ENCODE data around the gene CATSPERD. TPM values are rescaled to one million over a fixed set of nuclear protein-coding genes. Genes with fewer than 3 reads are reported as not detected.

Gene CATSPERD
- total and polyA plus RNA-seq, 9 of the 15 experiments (the other 6 are each of a cell fraction or from before 2014, with no cell fraction given): not detected

- peak; percentile 17 for TF ChIP-seq E2F5 (CRISPR knock-in tag; IDR thresholded peaks at IDR 0.05)
- TF ChIP-seq KLF16 (IDR thresholded peaks at IDR 0.05): peak; percentile 71
- TF ChIP-seq ARID1B (IDR thresholded peaks at IDR 0.05): peak; percentile 36; the same call in 1 of the 2 replicates
Measured at GRCh38 chr19:5803752-5804515, 83.5 kb downstream of the CATSPERD start (continued).

GRCh38 chr19:5804516-5805461 lies 84.4 kb downstream of the CATSPERD start, which contains the start of gene NRTN:
Gene NRTN (plus strand): TSS chr19:5805067. CDS start chr19:5824166, 19,099 bp downstream.
- ATAC-seq (peak; percentile 62), DNase-seq (ENCODE audit: extremely low read depth in 1 of 4, low spot score in 3 of 4) (peak; percentile 72 to 91 (median 86)), FAIRE-seq (no peak)
- ChIA-PET POLR2A (interaction anchor here (0.6 to 1.6 kb wide), 11 partner anchors 9 to 113 kb away, joined by 3 to 8 read pairs (median 3); partner anchors contain the start of genes CATSPERD, DUS3L, LONP1 and NDUFA11), CTCF (ENCODE audit: low intra/inter-chr PET ratio) (interaction anchor here (0.6 to 4.2 kb wide), 6 partner anchors 18 to 217 kb away, joined by 3 to 48 read pairs (median 12); no protein-coding TSS in a partner anchor)
- H3K36me3 ChIP-seq (ENCODE audit: control insufficient read depth, insufficient read depth, low read length): no peaks in the 10 kb centered on the region
- H3K4me1 ChIP-seq (replicated peaks in 1 of 2; ENCODE audit: control insufficient read depth in 2 of 2, insufficient read depth in 2 of 2, low read length in 2 of 2): peaks cover 25 to 68% of the 10 kb centered on the region in 2 experiments
- no peaks in the 10 kb centered on the region for H3K79me2 ChIP-seq (ENCODE audit: control insufficient read depth, insufficient read depth, low read length)
- no peaks in the 10 kb centered on the region for H4K20me1 ChIP-seq (replicated peaks; ENCODE audit: control insufficient read depth, insufficient read depth, low read length)
- 0% methylated on average over 20 of the region's 107 CpGs for WGBS (ENCODE audit: insufficient coverage, low coverage, missing lambda C conversion rate)
- no peaks in the 10 kb centered on the region for H3K9me1 ChIP-seq (ENCODE audit: control insufficient read depth, insufficient read depth, low read length)
- H3K27ac ChIP-seq (ENCODE audit: extremely low read depth, low read depth, low read length): no peak within 1 kb of the TSS
- intact Hi-C loops (cut with micrococcal nuclease) (loop anchor here (1.0 to 10.0 kb wide), 4 partner anchors 18 to 218 kb away; no protein-coding TSS in a partner anchor), in situ Hi-C loops (cut with MboI) (loop anchor here (5.0 kb wide), 2 partner anchors 88 to 218 kb away; no protein-coding TSS in a partner anchor)
- peak within 1 kb of the TSS; percentile 33 for H3K4me3 ChIP-seq
- BruUV-seq (replicated peaks): no TSS peak
- peak within 1 kb of the TSS; percentile 81 for H2AFZ ChIP-seq (ENCODE audit: low read depth, low read length)
- no peaks in the 10 kb centered on the region for H3K27me3 ChIP-seq (ENCODE audit: control insufficient read depth in 2 of 2, insufficient read depth in 2 of 2, low read length in 2 of 2)
- peak within 1 kb of the TSS; percentile 45 for H3K4me2 ChIP-seq (ENCODE audit: insufficient read depth, low read length)
- peak within 1 kb of the TSS; percentile 13 to 83; a peak in 3 of 4 replicates for H3K9ac ChIP-seq (ENCODE audit: insufficient read depth in 1 of 2, low read depth in 2 of 2, low read length in 2 of 2)
- H3K9me3 ChIP-seq (replicated peaks; ENCODE audit: control insufficient read depth, insufficient read depth, low read depth, low read length): no peaks in the 10 kb centered on the region
- TF ChIP-seq VEZF1 (CRISPR knock-in tag; IDR thresholded peaks at IDR 0.05) (peak; percentile 60), GABPB2 (CRISPR knock-in tag; conservative IDR thresholded peaks at IDR 0.05) (no peak), TSHZ1 (CRISPR knock-in tag; IDR thresholded peaks at IDR 0.05) (no peak)

Measured in K562 (cell line).